HG02943 (cell line): ENCODE data around the gene MACROD1.

Experiments
- ATAC-seq: cut with Tn5 transposase; IDR thresholded peaks from one replicate; pipeline ENCODE4 v1.9.1; 2021; ENCODE audit warnings: mild to moderate bottlenecking, low read depth, moderate library complexity; ENCODE audit not compliant: unreplicated experiment

The MACROD1 gene

GRCh38 chr11:64165842-64166635, at the start of gene MACROD1:
Gene MACROD1 (minus strand): TSS chr11:64166113. CDS start chr11:64165994, 119 bp downstream.
- peak; percentile 54 for ATAC-seq

GRCh38 chr11:64211181-64211872, 45.4 kb upstream of the MACROD1 start:
- ATAC-seq = no peak

GRCh38 chr11:64210301-64211020, 44.5 kb upstream of the MACROD1 start:
- ATAC-seq = no peak

GRCh38 chr11:64209563-64209843, 43.6 kb upstream of the MACROD1 start:
- ATAC-seq = no peak

GRCh38 chr11:64208796-64209562, 43.1 kb upstream of the MACROD1 start:
- no peak for ATAC-seq

- peak; percentile 11 for ATAC-seq
Measured at GRCh38 chr11:64208086-64208795, 42.3 kb upstream of the MACROD1 start.

- ATAC-seq = peak; percentile 53
Measured at GRCh38 chr11:64207256-64208085, 41.6 kb upstream of the MACROD1 start.

- no peak for ATAC-seq
Measured at GRCh38 chr11:64206457-64207255, 40.7 kb upstream of the MACROD1 start, which contains the start of gene FERMT3. Gene FERMT3 (plus strand): TSS chr11:64206721. CDS start chr11:64207365, 644 bp downstream.

GRCh38 chr11:64204464-64204989, 38.6 kb upstream of the MACROD1 start:
- ATAC-seq = no peak

GRCh38 chr11:64204080-64204440, 38.1 kb upstream of the MACROD1 start:
- no peak for ATAC-seq

- ATAC-seq = no peak
Measured at GRCh38 chr11:64203421-64204079, 37.6 kb upstream of the MACROD1 start.

- ATAC-seq = no peak
Measured at GRCh38 chr11:64202992-64203391, 37.1 kb upstream of the MACROD1 start.

GRCh38 chr11:64201543-64201942, 35.6 kb upstream of the MACROD1 start:
- no peak for ATAC-seq

- ATAC-seq = no peak
Measured at GRCh38 chr11:64198511-64198910, 32.6 kb upstream of the MACROD1 start.

GRCh38 chr11:64196626-64197025, 30.7 kb upstream of the MACROD1 start:
- no peak for ATAC-seq

GRCh38 chr11:64192434-64192833, 26.5 kb upstream of the MACROD1 start:
- no peak for ATAC-seq

GRCh38 chr11:64186492-64187165, 20.7 kb upstream of the MACROD1 start:
- ATAC-seq = no peak
